HG03045 (cell line): Measurements from ENCODE around the gene OXGR1.
"Not testable (repeated sequence)": the region's sequence is repeated elsewhere in the genome, so short reads cannot be mapped to it uniquely, and the experiment has no call there.

Experiments used
- ATAC-seq: cut with Tn5 transposase; IDR thresholded peaks from one replicate; pipeline ENCODE4 v1.9.1; 2021; ENCODE audit warnings: mild to moderate bottlenecking, moderate library complexity; ENCODE audit not compliant: unreplicated experiment

The OXGR1 gene

GRCh38 chr13:96994017-96994857 is at the start of gene OXGR1:
TSS of gene OXGR1 (minus strand) at chr13:96994476. CDS start at chr13:96987759, 6,717 bp downstream.
- ATAC-seq: no peak

GRCh38 chr13:97043302-97043701 is 49.0 kb upstream of the OXGR1 start:
- no peak for ATAC-seq

- no peak for ATAC-seq
Measured at GRCh38 chr13:97030705-97031452, 36.6 kb upstream of the OXGR1 start.

- ATAC-seq: no peak
Measured at GRCh38 chr13:97028441-97029299, 34.4 kb upstream of the OXGR1 start.

GRCh38 chr13:97027162-97027554 is 32.9 kb upstream of the OXGR1 start:
- no peak for ATAC-seq

- ATAC-seq: no peak
Measured at GRCh38 chr13:97026531-97027161, 32.4 kb upstream of the OXGR1 start.

GRCh38 chr13:97023812-97024211 is 29.5 kb upstream of the OXGR1 start:
- ATAC-seq: not testable (repeated sequence)

GRCh38 chr13:97023117-97023516 is 28.8 kb upstream of the OXGR1 start:
- no peak for ATAC-seq

GRCh38 chr13:97021241-97021640 is 27.0 kb upstream of the OXGR1 start:
- no peak for ATAC-seq

- ATAC-seq: no peak
Measured at GRCh38 chr13:97020689-97021240, 26.5 kb upstream of the OXGR1 start.

GRCh38 chr13:97020194-97020593 is 25.9 kb upstream of the OXGR1 start:
- no peak for ATAC-seq

- no peak for ATAC-seq
Measured at GRCh38 chr13:97019236-97019635, 25.0 kb upstream of the OXGR1 start.

GRCh38 chr13:97018029-97018819 is 23.9 kb upstream of the OXGR1 start:
- peak; percentile 72 for ATAC-seq

- no peak for ATAC-seq
Measured at GRCh38 chr13:97017322-97017721, 23.0 kb upstream of the OXGR1 start.

- no peak for ATAC-seq
Measured at GRCh38 chr13:97015661-97016350, 21.5 kb upstream of the OXGR1 start.

GRCh38 chr13:97012251-97013048 is 18.2 kb upstream of the OXGR1 start:
- ATAC-seq: no peak

GRCh38 chr13:97011446-97012131 is 17.3 kb upstream of the OXGR1 start:
- no peak for ATAC-seq

- ATAC-seq: no peak
Measured at GRCh38 chr13:97008643-97009042, 14.4 kb upstream of the OXGR1 start.
